ENCODE data around the gene NTM.
"Not testable (repeated sequence)": the region's sequence is repeated elsewhere in the genome, so short reads cannot be mapped to it uniquely, and the experiment has no call there.

Gene NTM

DNA sequence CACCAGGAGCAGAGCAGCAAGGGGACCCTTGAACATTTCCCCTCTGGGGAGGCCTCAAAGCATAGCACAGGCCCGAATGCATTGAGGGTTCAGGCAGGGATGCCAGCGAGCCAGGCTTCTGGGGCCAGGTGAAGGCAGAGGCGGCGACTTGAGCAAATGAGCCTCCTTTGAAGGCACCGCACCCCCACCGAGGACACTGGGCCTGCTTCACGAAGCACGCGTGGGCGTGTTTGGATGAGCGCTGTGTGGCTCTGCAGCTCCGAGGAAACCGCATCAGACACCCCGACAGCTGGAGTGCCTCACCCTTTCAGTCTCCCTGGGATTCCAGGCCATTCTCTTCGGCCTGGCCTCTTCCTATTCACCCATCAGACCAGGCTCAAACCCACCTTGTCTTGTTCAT, 301.8 kb downstream of the NTM start:
- no peak for DNase-seq

- peak; percentile 54 to 82 (median 61) for DNase-seq
Measured at GRCh38 chr11:131674051-131674755, 303.8 kb downstream of the NTM start.

DNA sequence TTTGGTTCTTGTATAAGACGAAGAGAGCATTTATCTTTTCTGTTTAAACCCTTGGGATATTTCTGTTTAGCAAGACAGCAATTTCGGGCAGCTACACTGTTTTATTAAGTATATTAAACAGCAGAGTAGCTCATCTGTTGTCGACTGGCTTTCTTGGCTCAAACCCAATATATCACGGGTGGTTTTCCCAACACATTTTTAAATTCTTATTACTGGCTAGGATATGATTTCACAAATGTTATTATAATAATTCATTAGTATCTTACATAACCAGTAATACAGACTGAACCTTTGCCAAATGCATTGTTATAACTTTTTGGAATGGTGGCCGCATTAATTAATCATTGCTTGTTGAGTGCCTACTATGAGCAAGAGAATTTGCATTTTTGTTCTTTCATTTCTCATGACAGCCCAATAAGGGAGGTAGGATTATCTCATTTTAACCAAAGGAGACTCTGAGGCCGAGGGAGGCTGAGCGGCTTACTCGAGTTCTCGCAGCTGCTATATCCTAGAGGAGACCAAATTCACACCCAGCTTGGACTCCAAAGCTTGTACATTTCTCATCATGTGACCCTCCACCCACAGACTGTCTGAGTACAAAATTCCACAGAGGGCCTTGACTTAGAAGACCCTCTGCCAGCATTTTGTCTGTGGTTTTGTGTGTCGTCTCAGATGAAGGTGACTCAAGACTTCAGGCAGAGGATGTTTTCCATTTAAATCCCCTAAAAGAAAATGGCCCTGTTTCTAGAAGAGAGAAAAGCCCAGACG, 304.9 kb downstream of the NTM start:
- DNase-seq = no peak

DNA sequence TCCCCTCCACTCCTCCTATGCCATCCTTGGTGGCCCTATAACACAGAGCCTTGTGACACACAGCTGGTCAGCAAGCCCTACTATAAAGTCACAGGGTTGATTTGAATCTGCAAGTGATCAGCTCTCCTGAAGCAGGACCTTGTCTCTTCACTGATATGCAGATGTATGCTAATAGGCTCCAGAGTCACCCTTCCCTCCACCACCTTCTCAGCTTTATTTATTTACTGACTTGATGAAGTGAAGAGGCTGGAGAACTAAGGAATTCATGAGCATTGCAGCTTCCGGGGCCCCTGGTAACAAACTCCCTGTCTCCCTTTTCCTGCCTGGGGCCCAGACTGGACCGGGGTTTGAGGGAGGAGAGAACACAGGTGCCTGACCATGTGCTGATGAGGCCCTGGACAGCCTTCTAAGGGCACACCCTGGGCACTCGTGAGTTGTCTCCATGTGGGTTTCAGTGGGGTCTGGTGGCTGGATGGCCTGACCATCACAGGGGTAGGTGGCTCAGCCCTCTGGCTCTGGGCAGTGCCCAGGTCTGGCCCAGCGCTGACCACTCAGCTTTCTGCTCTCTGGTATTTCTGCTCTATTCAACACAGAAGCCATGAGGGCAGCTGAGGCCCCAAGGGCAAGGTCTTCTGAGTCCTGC, 307.5 kb downstream of the NTM start:
- DNase-seq = no peak

DNA sequence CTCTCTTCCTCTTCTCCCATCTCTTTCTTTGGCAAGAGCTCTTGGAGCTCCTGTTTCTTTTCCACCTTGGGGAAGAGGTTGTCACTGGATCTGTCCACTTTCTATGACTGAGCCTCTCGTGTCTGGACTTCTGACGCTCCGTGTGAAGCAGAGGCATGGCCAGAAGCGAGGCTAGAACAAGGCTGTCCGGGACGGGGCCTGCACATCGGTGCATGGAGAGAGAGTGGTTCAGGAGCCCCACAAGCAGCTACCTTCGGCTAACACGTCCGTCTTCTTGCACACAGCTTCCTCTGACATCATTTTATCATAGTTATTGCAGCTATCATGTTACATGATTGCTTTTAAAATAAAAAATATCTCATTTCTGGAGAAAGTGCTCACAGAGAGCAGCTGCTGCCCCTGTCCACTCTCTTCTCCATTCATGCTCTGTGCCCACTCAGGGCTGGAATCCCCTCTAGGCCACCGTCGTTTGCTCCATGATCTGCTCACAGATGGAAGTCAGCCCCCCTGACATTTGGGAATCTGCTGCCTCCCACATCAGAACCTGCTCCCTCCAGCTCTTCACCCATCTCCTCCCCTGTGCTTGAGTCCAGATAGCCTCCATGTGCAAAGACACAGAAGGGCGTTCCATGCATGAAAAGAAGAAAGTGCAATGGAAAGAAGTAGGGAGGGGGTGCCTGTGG, 308.4 kb downstream of the NTM start:
- DNase-seq = no peak

GRCh38 chr11:131680448-131680847, 310.0 kb downstream of the NTM start:
- DNase-seq = not testable (repeated sequence)

DNA sequence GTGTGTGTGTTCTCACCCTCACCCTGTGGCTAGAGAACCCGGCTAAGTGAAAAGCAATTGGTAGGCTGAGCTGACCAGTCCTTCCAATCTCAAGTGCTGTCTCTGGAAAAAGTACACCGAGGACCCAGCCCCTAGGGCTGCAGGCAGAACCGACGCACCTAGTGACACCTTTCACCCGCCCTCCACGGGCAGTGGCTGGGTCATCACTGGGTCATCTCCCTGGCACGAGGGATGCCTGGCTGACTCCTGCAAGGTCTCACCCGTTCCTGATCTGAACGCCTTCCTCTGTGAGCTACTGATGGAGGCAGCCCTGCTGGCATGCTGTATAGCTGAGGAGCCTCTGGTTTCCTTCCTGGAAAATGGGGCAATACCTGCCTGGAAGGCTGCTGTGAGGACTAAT, 311.5 kb downstream of the NTM start:
- DNase-seq = no peak

- DNase-seq = no peak
Measured at GRCh38 chr11:131682373-131683015, 312.1 kb downstream of the NTM start.

DNA sequence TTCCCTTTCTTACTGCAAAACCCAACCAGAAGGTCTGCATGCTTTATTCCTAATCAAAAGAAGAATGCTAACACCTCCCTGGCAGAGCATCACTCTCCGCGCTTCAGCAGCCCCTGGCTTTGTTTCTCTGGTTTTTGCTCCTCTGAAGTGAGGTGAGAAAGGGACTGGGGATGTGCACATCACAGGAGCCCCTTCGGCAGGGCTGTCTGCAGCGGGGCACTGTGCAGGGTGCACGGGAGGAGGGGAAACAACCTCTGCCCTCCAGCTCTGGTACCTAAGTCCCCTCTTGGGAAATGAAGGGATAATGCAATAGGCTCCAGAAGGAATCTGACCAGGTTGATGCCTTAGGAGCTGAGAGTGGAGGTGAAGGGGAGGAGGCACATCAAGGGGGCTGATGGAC, 312.7 kb downstream of the NTM start:
- no peak for DNase-seq

DNA sequence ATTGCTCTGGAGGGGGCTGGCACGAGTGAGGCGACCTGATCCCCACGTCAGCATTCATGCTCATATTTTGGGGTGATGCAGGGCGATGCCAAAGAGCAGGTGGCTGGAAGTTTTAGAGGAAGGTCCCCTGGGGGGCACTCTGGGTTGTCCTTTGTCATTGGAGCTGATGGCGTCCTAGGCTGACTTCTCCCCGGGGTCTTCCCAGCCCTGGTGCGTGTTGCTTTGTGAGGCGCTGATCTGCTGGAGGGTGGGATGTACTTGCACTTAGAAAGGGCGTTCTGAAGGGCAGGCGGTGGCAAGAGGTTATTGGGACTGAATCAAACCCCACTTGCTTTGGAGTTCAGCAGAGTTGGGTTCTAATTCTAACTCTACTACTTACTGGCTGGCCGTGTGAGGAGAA, 313.3 kb downstream of the NTM start:
- DNase-seq = no peak

GRCh38 chr11:131684111-131685060, 314.0 kb downstream of the NTM start:
- no peak for DNase-seq

GRCh38 chr11:131685206-131685605, 314.8 kb downstream of the NTM start:
- DNase-seq = no peak

DNA sequence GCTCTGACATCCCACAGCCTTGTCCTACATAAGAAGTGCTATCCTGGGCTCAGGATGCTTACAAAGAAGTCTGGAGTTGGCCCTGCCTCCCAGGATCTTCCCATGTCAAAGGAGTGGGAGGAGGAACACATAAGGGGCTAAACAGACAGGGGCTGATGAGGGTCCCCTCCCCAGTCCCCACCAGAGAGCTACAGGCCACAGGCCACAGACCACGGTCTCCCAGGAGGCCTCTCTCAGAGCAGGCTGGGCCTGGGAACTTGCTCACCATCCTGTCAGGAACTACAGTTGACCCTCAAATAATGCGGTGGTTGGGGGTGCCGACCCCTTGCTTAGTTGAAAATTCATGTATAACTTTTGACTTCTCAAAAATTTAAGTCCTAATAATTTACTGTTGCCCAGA, 315.5 kb downstream of the NTM start:
- DNase-seq = no peak

- no peak for DNase-seq
Measured at GRCh38 chr11:131686836-131687235, 316.4 kb downstream of the NTM start.

DNA sequence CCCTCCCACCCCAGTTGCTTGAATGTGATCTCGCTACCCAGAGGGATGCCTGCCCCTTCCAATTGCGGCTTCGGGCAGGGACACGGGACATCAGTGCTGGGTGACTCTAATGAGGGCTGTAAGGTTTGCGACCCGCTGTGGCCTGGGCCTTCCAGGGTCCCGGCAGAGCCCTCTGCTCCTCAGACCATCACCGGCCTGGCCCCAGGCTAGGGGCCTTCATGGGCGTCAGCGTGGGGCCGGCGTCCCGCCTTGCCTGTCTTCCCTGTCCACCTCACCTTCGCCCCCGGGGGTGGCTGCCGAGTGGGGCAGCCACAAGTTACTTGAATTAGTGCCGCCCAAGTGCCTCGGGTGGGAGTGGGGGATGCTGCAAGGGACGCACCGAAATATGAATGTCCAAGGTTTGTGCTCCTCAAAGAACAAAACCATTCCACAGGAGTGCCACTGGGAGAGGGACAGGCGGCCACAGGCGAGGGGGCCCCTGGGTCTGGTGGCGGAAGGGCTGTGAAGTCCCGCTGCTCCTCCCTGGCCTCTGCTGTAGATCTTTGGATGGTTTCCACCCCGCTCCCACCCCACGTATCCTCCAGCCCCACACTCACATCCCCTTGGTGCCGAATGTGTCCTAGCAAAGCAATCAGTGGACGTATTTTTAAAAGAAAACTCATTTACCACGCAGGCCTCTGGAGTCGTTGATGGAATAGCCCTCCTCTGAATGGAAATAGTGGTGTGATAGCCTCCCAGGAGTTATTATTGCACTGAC, 317.1 kb downstream of the NTM start:
- no peak for DNase-seq

DNA sequence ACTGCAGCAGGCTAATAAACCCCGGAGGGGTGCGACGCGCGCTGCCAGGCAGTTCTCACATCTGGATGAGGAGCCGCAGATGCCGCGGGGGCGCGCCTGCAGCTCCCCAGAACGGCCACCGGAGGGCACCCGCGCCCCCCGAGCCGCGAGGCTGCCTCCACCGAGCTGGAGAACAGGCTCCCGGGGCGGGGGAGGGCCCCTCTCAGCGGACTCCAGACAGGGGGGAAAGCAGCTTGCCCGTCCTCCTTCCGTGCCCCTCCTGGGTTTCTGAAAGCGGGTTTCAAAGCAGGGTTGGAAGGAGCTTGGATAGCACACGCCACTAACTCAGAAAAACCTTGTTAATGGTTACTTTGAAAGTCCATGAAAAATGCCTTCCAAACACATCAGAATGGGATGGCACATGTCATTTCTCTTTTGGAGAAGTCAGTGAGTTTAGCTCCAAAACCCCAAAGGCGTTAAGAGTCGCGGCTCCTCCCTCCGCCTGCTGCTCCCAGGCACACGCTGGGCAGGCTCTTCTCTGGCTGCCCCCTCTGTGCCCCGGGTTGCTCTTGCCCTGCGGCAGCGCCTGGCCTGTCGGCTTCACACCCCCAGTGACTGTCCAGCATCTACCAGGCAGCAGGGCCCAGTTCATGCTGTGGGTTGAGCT, 317.8 kb downstream of the NTM start:
- peak in 2 of 3 experiments; percentile 70 to 80 for DNase-seq

DNA sequence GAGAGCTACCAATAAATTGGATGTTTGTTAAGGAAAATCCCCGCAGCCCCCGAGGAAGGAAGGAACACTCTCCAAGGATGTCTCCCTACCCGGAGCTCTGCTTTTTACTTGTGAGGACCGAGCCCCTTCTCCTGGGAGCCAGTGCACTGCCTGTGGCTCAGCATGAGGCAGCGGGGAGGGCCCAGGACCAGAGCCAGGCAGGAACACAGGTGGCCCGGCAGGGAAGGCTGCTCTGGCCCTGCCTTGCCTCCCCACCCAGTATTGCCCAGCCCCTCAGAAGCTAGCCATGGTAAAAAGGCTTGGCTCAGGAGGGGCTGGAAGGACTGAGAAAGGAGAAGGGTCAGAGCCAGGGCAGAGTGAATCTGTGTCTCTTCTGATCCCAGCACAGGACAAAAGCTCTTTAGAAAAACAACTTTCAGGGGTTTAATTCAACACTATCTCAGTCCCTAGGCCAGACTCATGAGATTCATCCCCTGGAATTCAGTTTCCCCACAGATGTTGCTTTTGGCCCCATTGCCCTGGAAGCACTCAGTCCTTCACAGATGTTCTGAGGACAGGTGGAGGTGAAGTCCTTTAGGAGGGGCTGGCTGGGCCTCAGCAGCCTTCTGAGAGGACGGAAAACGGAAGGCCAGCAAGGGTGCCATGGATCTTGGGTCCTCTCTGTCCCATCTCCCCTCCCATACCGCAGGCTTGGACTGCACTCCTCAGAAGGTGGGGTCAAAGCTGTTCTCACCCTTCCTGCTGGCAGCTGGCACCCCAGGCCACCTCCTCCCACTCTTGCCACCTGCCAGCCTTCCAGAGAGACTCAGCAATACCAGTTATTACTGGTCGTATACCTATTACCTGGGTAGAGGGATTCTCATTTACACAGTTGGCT, 318.9 kb downstream of the NTM start:
- peak in 1 of 3 experiments; percentile 38 for DNase-seq

GRCh38 chr11:131690362-131690761, 319.9 kb downstream of the NTM start:
- peak in 1 of 3 experiments; percentile 14 for DNase-seq

DNA sequence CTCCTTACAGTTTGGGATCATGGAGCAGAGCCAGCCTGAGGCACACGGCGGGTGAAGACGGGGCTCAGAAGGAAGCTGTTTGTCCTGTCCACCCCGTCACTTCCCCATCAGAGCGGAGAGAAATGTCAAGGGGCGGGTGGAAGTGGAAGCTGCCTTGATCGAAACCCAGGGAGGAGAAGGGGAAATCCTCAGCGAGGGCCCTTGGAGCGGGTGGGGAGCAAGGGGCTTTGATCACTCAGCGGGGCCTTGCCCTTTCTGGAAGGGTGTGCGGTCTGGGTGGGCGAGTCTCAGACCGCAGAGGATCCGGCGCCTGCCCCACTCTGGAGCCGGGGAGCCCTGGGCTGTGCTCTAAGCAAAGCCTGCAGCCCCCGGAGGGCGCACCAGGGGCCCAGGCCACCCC, 320.4 kb downstream of the NTM start:
- no peak for DNase-seq

Data from NCI-H1417 (cell line).